Cardiac muscle cell (in vitro differentiated cells and primary cell): ENCODE results near the gene ALK. TPM values are rescaled to one million over a fixed set of nuclear protein-coding genes. Genes with fewer than 3 reads are reported as not detected.

Experiments used
- DNase-seq, 2 donors: peaks; one replicate each; pipeline versions ENCODE4 v3.0.0 to v3.0.0-alpha.2; 2010 to 2017; ENCODE audit warnings: low read depth in 1 of 2, low spot score in 1 of 2
- H3K27ac ChIP-seq: fragments of 200-600 bp; sonication (generic); 2 replicates; pipeline ENCODE4 v1.5.1; 2016
- H3K27me3 ChIP-seq: fragments of 200-600 bp; sonication (generic); 2 replicates; pipeline ENCODE4 v1.6.0; 2016; ENCODE audit warnings: control low read depth
- H3K36me3 ChIP-seq: fragments of 200-600 bp; sonication (generic); 2 replicates; pipeline ENCODE4 v1.5.1; 2016; ENCODE audit warnings: control low read depth
- H3K4me1 ChIP-seq: fragments of 200-600 bp; sonication (generic); 2 replicates; pipeline ENCODE4 v1.8.1; 2017; ENCODE audit warnings: low read depth, mild to moderate bottlenecking, mixed run types
- H3K4me3 ChIP-seq: fragments of 200-600 bp; sonication (generic); 2 replicates; pipeline ENCODE4 v1.5.1; 2016; ENCODE audit warnings: mild to moderate bottlenecking
- H3K9me3 ChIP-seq: fragments of 200-600 bp; sonication (generic); 2 replicates; pipeline ENCODE4 v1.5.1; 2017; ENCODE audit warnings: low read depth, mild to moderate bottlenecking, control low read depth
- CTCF ChIP-seq: IDR thresholded peaks from 2 replicates; pipeline ENCODE4 v1.5.1; 2012; ENCODE audit warnings: low read depth, mild to moderate bottlenecking, low read length
- polyA plus RNA-seq: library from polyadenylated mRNA; unstranded; fragments of >200 nt; fragmentation: Nextera tagmentation; extraction: Ambion mirVana; gene quantifications from 2 replicates; pipeline ENCODE4 v1.2.1, GENCODE V29; 2016
- total RNA-seq: library from RNA; depleted of rRNA; stranded (reverse); fragments of >200 nt; gene quantifications from 2 replicates; pipeline ENCODE4 v1.2.3, GENCODE V29; 2016

ALK gene
- total and polyA plus RNA-seq, 2 experiments from 2014 or later, result 1.8 to 4.3 TPM

- Histone ChIP-seq H3K9me3 (no peaks in the 10 kb centered on the region), H3K4me3 (no peak overlapping the region), H3K36me3 (no peaks in the 10 kb centered on the region), H3K27ac (no peak overlapping the region), H3K4me1 (no peaks in the 10 kb centered on the region), H3K27me3 (no peaks in the 10 kb centered on the region)
- no peak for DNase-seq
- TF ChIP-seq CTCF, result no peak
Measured at GRCh38 chr2:29218550-29219125, 702.7 kb downstream of the ALK start.

- Histone ChIP-seq H3K4me1 (no peaks in the 10 kb centered on the region), H3K36me3 (no peaks in the 10 kb centered on the region), H3K4me3 (no peak overlapping the region), H3K9me3 (no peaks in the 10 kb centered on the region), H3K27me3 (no peaks in the 10 kb centered on the region), H3K27ac (no peak overlapping the region)
- DNase-seq, result no peak
- TF ChIP-seq CTCF, result no peak
Measured at GRCh38 chr2:29218071-29218470, 703.3 kb downstream of the ALK start.

GRCh38 chr2:29216609-29216909 is 704.8 kb downstream of the ALK start:
- Histone ChIP-seq H3K27ac (no peak overlapping the region), H3K4me1 (no peaks in the 10 kb centered on the region), H3K36me3 (no peaks in the 10 kb centered on the region), H3K27me3 (no peaks in the 10 kb centered on the region), H3K9me3 (no peaks in the 10 kb centered on the region), H3K4me3 (no peak overlapping the region)
- TF ChIP-seq CTCF, result no peak
- no peak for DNase-seq

GRCh38 chr2:29215739-29216608 is 705.4 kb downstream of the ALK start:
- Histone ChIP-seq H3K4me3 (no peak overlapping the region), H3K27me3 (no peaks in the 10 kb centered on the region), H3K27ac (no peak overlapping the region), H3K9me3 (no peaks in the 10 kb centered on the region), H3K4me1 (no peaks in the 10 kb centered on the region), H3K36me3 (no peaks in the 10 kb centered on the region)
- DNase-seq, result no peak
- no peak for TF ChIP-seq CTCF

GRCh38 chr2:29215073-29215472 is 706.3 kb downstream of the ALK start:
- Histone ChIP-seq H3K27me3 (no peaks in the 10 kb centered on the region), H3K9me3 (no peaks in the 10 kb centered on the region), H3K4me3 (no peak overlapping the region), H3K27ac (no peak overlapping the region), H3K4me1 (no peaks in the 10 kb centered on the region), H3K36me3 (no peaks in the 10 kb centered on the region)
- TF ChIP-seq CTCF, result no peak
- DNase-seq, result no peak
